Activated CD8-positive, alpha-beta T cell treated with anti-CD3 and anti-CD28 coated beads for 36 hours (primary cell): ENCODE data around the gene ZNF407. TPM values are rescaled to one million over a fixed set of nuclear protein-coding genes. Genes with fewer than 3 reads are reported as not detected.

Experiments used
- ATAC-seq: fragments of 200-7000 bp; cut with Tn5 transposase; one replicate; pipeline ENCODE4 v1.10.0; 2021; ENCODE audit warnings: mild to moderate bottlenecking, moderate library complexity
- CTCF ChIA-PET: fragments of 350-600 bp; sonication (Branson Sonifier 250); formaldehyde crosslinking; loops from one replicate; lab custom pipeline; 2021; ENCODE audit warnings: antibody characterized with exemption; lab: Charles Lee
- POLR2A ChIA-PET: fragments of 350-600 bp; sonication (Branson Sonifier 250); formaldehyde crosslinking; loops from one replicate; lab custom pipeline; 2021; ENCODE audit warnings: antibody characterized with exemption; lab: Charles Lee
- DNase-seq: peaks from one replicate; pipeline ENCODE4 v3.0.0-alpha.2; 2020
- H3K27ac Mint-ChIP-seq: one replicate; pipeline ENCODE4 v1.8.0; 2021; ENCODE audit warnings: mild to moderate bottlenecking, mixed read lengths
- H3K27me3 Mint-ChIP-seq: one replicate; pipeline ENCODE4 v1.8.0; 2021; ENCODE audit warnings: mixed read lengths
- H3K36me3 Mint-ChIP-seq: one replicate; pipeline ENCODE4 v1.8.0; 2021; ENCODE audit warnings: low read depth, mixed read lengths
- H3K4me1 Mint-ChIP-seq: one replicate; pipeline ENCODE4 v1.8.0; 2021; ENCODE audit warnings: low read depth, mixed read lengths
- H3K4me3 Mint-ChIP-seq: one replicate; pipeline ENCODE4 v1.8.0; 2021; ENCODE audit warnings: mild to moderate bottlenecking, moderate library complexity, mixed read lengths
- H3K9me3 Mint-ChIP-seq: one replicate; pipeline ENCODE4 v1.8.0; 2021; ENCODE audit warnings: mixed read lengths
- intact Hi-C: fragments of 100-400 bp; cut with micrococcal nuclease; formaldehyde crosslinking; loops from one replicate; pipeline ENCODE4 v1.10.0; 2022
- total RNA-seq, 2 experiments: library from RNA; stranded (reverse); gene quantifications; one replicate each; pipeline ENCODE4 v1.2.3, GENCODE V29; 2021
- TF ChIP-seq, protein P1 (sequence below): fragments of 200-600 bp; IDR thresholded peaks from one replicate; pipeline ENCODE4 v1.8.0; 2022; ENCODE audit warnings: antibody characterized with exemption, mild to moderate bottlenecking

ZNF407 gene
- total RNA-seq, 2 experiments from 2014 or later: 9.9 to 10.8 TPM

DNA sequence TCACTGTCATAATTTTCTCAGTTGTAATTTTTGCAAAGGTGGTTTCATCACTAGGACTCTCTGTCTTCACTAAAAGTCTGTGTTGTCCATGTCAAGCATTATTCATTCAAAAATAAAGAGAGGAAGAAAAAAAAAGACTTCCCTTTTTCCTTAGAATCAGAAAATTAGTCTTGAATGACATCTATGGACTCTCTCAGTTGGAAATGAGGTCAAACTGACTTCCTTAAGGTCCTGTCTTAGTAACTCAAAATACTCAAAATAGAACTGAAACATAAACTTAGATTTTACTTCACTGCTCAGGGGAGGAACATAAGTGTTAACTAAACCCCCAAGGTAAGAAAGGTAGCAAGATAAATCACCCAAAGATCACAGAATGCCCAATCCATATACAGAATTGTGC lies 2.2 kb upstream of the ZNF407 start:
- TF ChIP-seq, protein P1, sequence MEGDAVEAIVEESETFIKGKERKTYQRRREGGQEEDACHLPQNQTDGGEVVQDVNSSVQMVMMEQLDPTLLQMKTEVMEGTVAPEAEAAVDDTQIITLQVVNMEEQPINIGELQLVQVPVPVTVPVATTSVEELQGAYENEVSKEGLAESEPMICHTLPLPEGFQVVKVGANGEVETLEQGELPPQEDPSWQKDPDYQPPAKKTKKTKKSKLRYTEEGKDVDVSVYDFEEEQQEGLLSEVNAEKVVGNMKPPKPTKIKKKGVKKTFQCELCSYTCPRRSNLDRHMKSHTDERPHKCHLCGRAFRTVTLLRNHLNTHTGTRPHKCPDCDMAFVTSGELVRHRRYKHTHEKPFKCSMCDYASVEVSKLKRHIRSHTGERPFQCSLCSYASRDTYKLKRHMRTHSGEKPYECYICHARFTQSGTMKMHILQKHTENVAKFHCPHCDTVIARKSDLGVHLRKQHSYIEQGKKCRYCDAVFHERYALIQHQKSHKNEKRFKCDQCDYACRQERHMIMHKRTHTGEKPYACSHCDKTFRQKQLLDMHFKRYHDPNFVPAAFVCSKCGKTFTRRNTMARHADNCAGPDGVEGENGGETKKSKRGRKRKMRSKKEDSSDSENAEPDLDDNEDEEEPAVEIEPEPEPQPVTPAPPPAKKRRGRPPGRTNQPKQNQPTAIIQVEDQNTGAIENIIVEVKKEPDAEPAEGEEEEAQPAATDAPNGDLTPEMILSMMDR: no peak

GRCh38 chr18:74597034-74597661 lies 522 bp upstream of the ZNF407 start:
- ATAC-seq (peak; percentile 50), DNase-seq (peak; percentile 80)
- Mint-ChIP-seq H3K27me3 (no peaks in the 10 kb centered on the region), H3K9me3 (peaks cover 14% of the 10 kb centered on the region), H3K27ac (peak overlapping the region; percentile 98), H3K4me3 (peak overlapping the region; percentile 94), H3K36me3 (peaks cover 41% of the 10 kb centered on the region), H3K4me1 (peaks cover 34% of the 10 kb centered on the region)
- TF ChIP-seq, protein P1: no peak
- POLR2A ChIA-PET: interaction anchor here (0.8 to 1.5 kb wide), 4 partner anchors 70 to 613 kb away, joined by 3 to 8 read pairs (median 3); partner anchors contain the start of gene TSHZ1
- CTCF ChIA-PET: interaction anchor here (1.5 kb wide), 1 partner anchor 99 kb away, joined by 5 read pairs; no protein-coding TSS in a partner anchor
- intact Hi-C loops: loop anchor here (10.0 kb wide), 1 partner anchor 102 kb away; the partner anchor contains the start of gene CNDP2

More for the DNA sequence above, 2.2 kb upstream of the ZNF407 start:
- ATAC-seq: no peak
- Mint-ChIP-seq H3K4me1 (peaks cover 41% of the 10 kb centered on the region), H3K9me3 (peaks cover 14% of the 10 kb centered on the region), H3K36me3 (peaks cover 39% of the 10 kb centered on the region), H3K4me3 (peak overlapping the region; percentile 94), H3K27ac (peak overlapping the region; percentile 81), H3K27me3 (no peaks in the 10 kb centered on the region)
- DNase-seq: no peak
- intact Hi-C loops: loop anchor here (10.0 kb wide), 1 partner anchor 101 kb away; the partner anchor contains the start of gene CNDP2
- CTCF ChIA-PET: interaction anchor here (0.9 kb wide), 1 partner anchor 44 kb away, joined by 3 read pairs; no protein-coding TSS in a partner anchor
- POLR2A ChIA-PET: interaction anchor here (1.8 kb wide), 1 partner anchor 14 kb away, joined by 4 read pairs; no protein-coding TSS in a partner anchor

GRCh38 chr18:74598350-74599001 lies 806 bp downstream of the ZNF407 start:
- peak overlapping the region; percentile 94 for H3K4me3 Mint-ChIP-seq
- ATAC-seq (peak; percentile 64), DNase-seq (peak; percentile 90)
- intact Hi-C loops: loop anchor here (10.0 kb wide), 1 partner anchor 104 kb away; the partner anchor contains the start of gene CNDP2
- H3K4me1 Mint-ChIP-seq: peaks cover 32% of the 10 kb centered on the region
- POLR2A ChIA-PET: interaction anchor here (0.6 to 2.2 kb wide), 11 partner anchors 12 to 612 kb away, joined by 3 to 9 read pairs (median 3); partner anchors contain the start of gene TSHZ1
- H3K36me3 Mint-ChIP-seq: peaks cover 31% of the 10 kb centered on the region
- H3K27me3 Mint-ChIP-seq: no peaks in the 10 kb centered on the region
- CTCF ChIA-PET: interaction anchor here (0.5 to 1.8 kb wide), 5 partner anchors 12 to 886 kb away, joined by 3 to 7 read pairs (median 5); no protein-coding TSS in a partner anchor
- H3K27ac Mint-ChIP-seq: peak overlapping the region; percentile 98
- TF ChIP-seq, protein P1: peak; percentile 26
- H3K9me3 Mint-ChIP-seq: peaks cover 11% of the 10 kb centered on the region

DNA sequence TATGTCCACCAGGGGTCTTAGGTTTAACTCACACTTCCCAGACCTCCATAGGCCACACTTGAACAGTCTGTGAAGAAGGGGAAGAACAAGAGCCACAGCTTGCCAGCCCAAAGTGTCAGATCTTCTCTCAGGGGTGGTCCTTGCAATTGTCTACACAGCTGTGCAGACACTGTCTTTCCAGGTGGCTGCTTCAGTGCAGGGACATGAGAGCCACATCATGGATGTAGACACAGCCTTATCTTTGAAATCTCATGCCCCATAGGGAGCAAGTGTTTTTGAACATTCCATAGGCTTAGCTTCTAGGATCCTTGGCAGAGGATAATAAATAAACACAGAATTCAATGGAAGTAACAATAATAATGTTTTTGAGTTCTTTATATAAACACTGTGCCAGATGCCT lies 6.7 kb downstream of the ZNF407 start:
- Mint-ChIP-seq H3K9me3 (no peaks in the 10 kb centered on the region), H3K27ac (no peak overlapping the region), H3K4me1 (peaks cover 14% of the 10 kb centered on the region), H3K27me3 (no peaks in the 10 kb centered on the region), H3K4me3 (no peak overlapping the region), H3K36me3 (peaks cover 2% of the 10 kb centered on the region)
- no peak for ATAC-seq
- DNase-seq: no peak
- CTCF ChIA-PET: no interaction called here
- intact Hi-C loops: no loop called here
- TF ChIP-seq, protein P1: no peak
- POLR2A ChIA-PET: no interaction called here
